GM19239 (cell line): ENCODE data around the gene NUDT16.

Source experiments
- DNase-seq: peaks from one replicate; pipeline ENCODE4 v3.0.0; 2011; ENCODE audit warnings: low spot score; ENCODE audit not compliant: insufficient read length
- FAIRE-seq: peaks from 2 replicates; lab custom pipeline; 2011; peaks lifted over from hg19 to GRCh38; lab: Jason Lieb, UNC

Gene NUDT16

GRCh38 chr3:131432441-131432840 is 50.9 kb downstream of the NUDT16 start:
- DNase-seq (no peak), FAIRE-seq (no peak)

- FAIRE-seq (no peak), DNase-seq (no peak)
Observed at GRCh38 chr3:131435000-131435399, 53.4 kb downstream of the NUDT16 start.
